Esophagus muscularis mucosa (tissue), 4 donors: ENCODE data around the gene SLC45A1. TPM values are rescaled to one million over a fixed set of nuclear protein-coding genes. Genes with fewer than 3 reads are reported as not detected.
A peak's percentile ranks its signal among the peaks of the same experiment; 100 is the strongest.
"Not testable (repeated sequence)": the region's sequence is repeated elsewhere in the genome, so short reads cannot be mapped to it uniquely, and the experiment has no call there.

Experiments used
- DNase-seq: peaks from one replicate; pipeline ENCODE4 v3.0.0-alpha.2; 2017; ENCODE audit errors: extremely low spot score
- H3K27ac ChIP-seq, 4 donors: fragments of 200-600 bp; sonication (generic); replicated peaks in 1 of 4; 1 replicate in 3 of 4; 2 replicates in 1 of 4; pipeline ENCODE4 v1.5.1; 2016 to 2019; ENCODE audit warnings: mild to moderate bottlenecking in 1 of 4
- H3K27me3 ChIP-seq, 4 donors: fragments of 200-600 bp; sonication (generic); one replicate each; pipeline versions ENCODE4 v1.5.1 to v1.6.0; 2016 to 2019
- H3K36me3 ChIP-seq, 4 donors: fragments of 200-600 bp; sonication (generic); one replicate each; pipeline ENCODE4 v1.5.1; 2016 to 2019
- H3K4me1 ChIP-seq, 4 donors: fragments of 200-600 bp; sonication (generic); one replicate each; pipeline ENCODE4 v1.5.1; 2016 to 2019
- H3K4me3 ChIP-seq, 4 donors: fragments of 200-600 bp; sonication (generic); 1 replicate in 2 of 4; 2 replicates in 2 of 4; pipeline ENCODE4 v1.5.1; 2016 to 2019; ENCODE audit warnings: mild to moderate bottlenecking in 4 of 4, moderate library complexity in 1 of 4
- H3K9me3 ChIP-seq, 4 donors: fragments of 200-600 bp; sonication (generic); 1 replicate in 3 of 4; 2 replicates in 1 of 4; pipeline ENCODE4 v1.5.1; 2016 to 2019
- EP300 ChIP-seq: sonication (generic); formaldehyde crosslinking; IDR thresholded peaks from one replicate; pipeline ENCODE4 v1.6.1; 2017; ENCODE audit warnings: antibody characterized with exemption
- POLR2A ChIP-seq: fragments of 450-650 bp; IDR thresholded peaks from one replicate; pipeline ENCODE4 v1.6.1; 2017; ENCODE audit warnings: antibody characterized with exemption, moderate library complexity, mild to moderate bottlenecking, low read depth
- POLR2AphosphoS5 ChIP-seq, 2 donors: sonication (generic); formaldehyde crosslinking; IDR thresholded peaks; one replicate each; pipeline ENCODE4 v1.6.1; 2017; ENCODE audit warnings: antibody characterized with exemption in 2 of 2
- WGBS: methylation state at CpG from one replicate; pipeline ENCODE4 v1.1.5; 2018; 5-methylcytosine and 5-hydroxymethylcytosine counted together
- intact Hi-C: fragments of 100-400 bp; cut with DNase I; formaldehyde crosslinking; loops from one replicate; pipeline ENCODE4 v1.15.1; 2023
- total RNA-seq, 4 donors: library from RNA; depleted of rRNA; stranded (reverse); fragments of >200 nt; gene quantifications; one replicate each; pipeline versions ENCODE4 v1.1.0 to v1.2.1, GENCODE V29; 2016
- TF ChIP-seq, protein P1 (sequence below), 3 experiments: fragments of 200-600 bp in 2 of 3; fragments of 450-650 bp in 1 of 3; sonication (generic) in 2 of 3; IDR thresholded peaks; one replicate each; pipeline ENCODE4 v1.5.1; 2017 to 2019; ENCODE audit warnings: antibody characterized with exemption in 3 of 3, mild to moderate bottlenecking in 2 of 3, moderate library complexity in 1 of 3

The SLC45A1 gene
- total RNA-seq, 4 donors from 2014 or later, result 6.8 to 17.5 (median 10.7) TPM

DNA sequence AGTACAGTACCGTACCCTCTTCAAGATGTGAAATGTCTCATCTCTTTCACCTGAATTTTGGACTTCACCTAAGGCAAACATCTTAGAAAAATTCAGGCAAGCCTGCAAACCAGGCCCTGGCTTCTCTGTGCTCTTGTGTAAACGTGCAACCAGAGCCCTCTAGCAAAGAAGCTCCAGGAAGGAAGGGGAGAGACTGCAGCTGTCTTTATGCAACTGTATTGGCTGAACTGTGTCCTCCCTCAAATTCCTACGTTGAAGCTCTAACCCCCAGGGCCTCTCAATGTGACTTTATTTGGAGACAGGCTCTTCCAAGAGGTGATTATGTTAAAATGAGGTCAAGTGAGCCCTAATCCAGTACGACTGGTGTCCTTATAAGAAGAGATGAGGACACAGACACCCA, 60.3 kb downstream of the SLC45A1 start:
- Histone ChIP-seq H3K4me1 (peaks cover 91 to 99% (median 98%) of the 10 kb centered on the region in 4 donors), H3K4me3 (peak overlapping the region in 2 of 4 donors; percentile 6 to 28), H3K27ac (peak overlapping the region; percentile 91 to 95 (median 93)), H3K9me3 (no peaks in the 10 kb centered on the region), H3K36me3 (peaks cover 0 to 11% (median 1%) of the 10 kb centered on the region in 4 donors), H3K27me3 (no peaks in the 10 kb centered on the region)
- WGBS, result 21% methylated on average over 4 of the region's 4 CpGs
- intact Hi-C loops, result no loop called here
- TF ChIP-seq POLR2AphosphoS5 (IDR thresholded peaks at IDR 0.05), result peak; percentile 83 to 85
- TF ChIP-seq, protein P1, sequence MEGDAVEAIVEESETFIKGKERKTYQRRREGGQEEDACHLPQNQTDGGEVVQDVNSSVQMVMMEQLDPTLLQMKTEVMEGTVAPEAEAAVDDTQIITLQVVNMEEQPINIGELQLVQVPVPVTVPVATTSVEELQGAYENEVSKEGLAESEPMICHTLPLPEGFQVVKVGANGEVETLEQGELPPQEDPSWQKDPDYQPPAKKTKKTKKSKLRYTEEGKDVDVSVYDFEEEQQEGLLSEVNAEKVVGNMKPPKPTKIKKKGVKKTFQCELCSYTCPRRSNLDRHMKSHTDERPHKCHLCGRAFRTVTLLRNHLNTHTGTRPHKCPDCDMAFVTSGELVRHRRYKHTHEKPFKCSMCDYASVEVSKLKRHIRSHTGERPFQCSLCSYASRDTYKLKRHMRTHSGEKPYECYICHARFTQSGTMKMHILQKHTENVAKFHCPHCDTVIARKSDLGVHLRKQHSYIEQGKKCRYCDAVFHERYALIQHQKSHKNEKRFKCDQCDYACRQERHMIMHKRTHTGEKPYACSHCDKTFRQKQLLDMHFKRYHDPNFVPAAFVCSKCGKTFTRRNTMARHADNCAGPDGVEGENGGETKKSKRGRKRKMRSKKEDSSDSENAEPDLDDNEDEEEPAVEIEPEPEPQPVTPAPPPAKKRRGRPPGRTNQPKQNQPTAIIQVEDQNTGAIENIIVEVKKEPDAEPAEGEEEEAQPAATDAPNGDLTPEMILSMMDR (IDR thresholded peaks at IDR 0.05), result no peak
- TF ChIP-seq EP300, result no peak
- DNase-seq, result no peak

- no peak for DNase-seq
- WGBS, result 44% methylated on average over 10 of the region's 10 CpGs
- no peak overlapping the region for H3K4me3 ChIP-seq
- intact Hi-C loops, result no loop called here
- peak overlapping the region; percentile 91 to 95 (median 93) for H3K27ac ChIP-seq
- peaks cover 0 to 17% (median 3%) of the 10 kb centered on the region in 4 donors for H3K36me3 ChIP-seq
- H3K4me1 ChIP-seq, result peaks cover 91 to 99% (median 98%) of the 10 kb centered on the region in 4 donors
- TF ChIP-seq POLR2AphosphoS5 (IDR thresholded peaks at IDR 0.05) (no peak), EP300 (no peak), POLR2A (no peak)
- TF ChIP-seq, protein P1 (IDR thresholded peaks at IDR 0.05), result no peak
- H3K9me3 ChIP-seq, result no peaks in the 10 kb centered on the region
- H3K27me3 ChIP-seq, result no peaks in the 10 kb centered on the region
Measured at GRCh38 chr1:8378981-8379470, 61.1 kb downstream of the SLC45A1 start.

- H3K9me3 ChIP-seq, result no peaks in the 10 kb centered on the region
- peaks cover 0 to 18% (median 3%) of the 10 kb centered on the region in 4 donors for H3K36me3 ChIP-seq
- no peak overlapping the region for H3K4me3 ChIP-seq
- WGBS, result 85% methylated on average over 11 of the region's 14 CpGs
- no peak for DNase-seq
- TF ChIP-seq POLR2AphosphoS5 (IDR thresholded peaks at IDR 0.05), result no peak
- no peak for TF ChIP-seq POLR2A
- TF ChIP-seq EP300, result no peak
- TF ChIP-seq, protein P1 (IDR thresholded peaks at IDR 0.05), result no peak
- H3K27ac ChIP-seq, result peak overlapping the region; percentile 91 to 95 (median 93)
- H3K4me1 ChIP-seq, result peaks cover 91 to 99% (median 98%) of the 10 kb centered on the region in 4 donors
- no peaks in the 10 kb centered on the region for H3K27me3 ChIP-seq
- intact Hi-C loops, result no loop called here
Measured at GRCh38 chr1:8379513-8380186, 61.7 kb downstream of the SLC45A1 start.

DNA sequence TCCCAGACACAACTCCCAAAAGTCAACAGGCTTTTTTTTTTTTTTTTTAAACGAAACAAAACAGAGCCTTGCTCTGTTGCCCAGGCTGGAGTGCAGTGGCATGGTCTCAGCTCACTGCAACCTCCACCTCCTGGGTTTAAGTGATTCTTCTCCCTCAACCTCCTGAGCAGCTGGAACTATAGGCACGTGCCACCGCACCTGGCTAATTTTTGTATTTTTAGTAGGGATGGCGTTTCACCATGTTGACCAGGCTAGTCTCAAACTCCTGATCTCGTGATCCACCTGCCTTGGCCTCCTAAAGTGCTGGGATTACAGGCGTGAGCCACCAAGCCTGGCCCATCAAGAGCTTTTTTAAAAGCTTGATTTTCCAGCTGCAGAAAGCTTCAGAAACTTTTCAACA, 62.4 kb downstream of the SLC45A1 start:
- Histone ChIP-seq H3K36me3 (peaks cover 0 to 18% (median 3%) of the 10 kb centered on the region in 4 donors), H3K4me1 (peaks cover 92 to 99% (median 98%) of the 10 kb centered on the region in 4 donors), H3K27ac (peak overlapping the region; percentile 91 to 95 (median 93))
- H3K4me3 ChIP-seq, H3K27me3 ChIP-seq, intact Hi-C loops, DNase-seq, H3K9me3 ChIP-seq: not testable (repeated sequence)
- WGBS, result 81% methylated on average over 6 of the region's 6 CpGs

DNA sequence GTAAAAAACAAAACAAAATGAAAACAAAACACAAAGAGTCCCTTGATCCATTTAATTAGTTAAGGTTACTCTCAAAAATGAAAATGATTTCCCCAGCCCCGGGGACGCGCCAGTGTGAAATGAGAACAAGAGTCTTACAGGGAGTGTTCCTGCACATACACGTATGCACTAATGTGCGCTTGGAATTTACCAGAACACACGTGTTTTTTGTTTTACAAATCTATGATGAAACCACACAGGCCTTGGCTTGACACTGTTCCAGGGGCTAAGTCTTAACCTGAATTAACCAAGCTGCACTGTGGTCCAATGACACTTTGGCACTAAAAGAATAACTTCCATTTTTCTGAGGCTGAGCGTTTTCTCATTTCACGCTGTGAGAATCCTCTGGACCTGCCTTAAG, 63.7 kb downstream of the SLC45A1 start:
- Histone ChIP-seq H3K4me3 (no peak overlapping the region), H3K36me3 (peaks cover 0 to 18% (median 3%) of the 10 kb centered on the region in 4 donors), H3K9me3 (no peaks in the 10 kb centered on the region), H3K4me1 (peaks cover 92 to 100% (median 97%) of the 10 kb centered on the region in 4 donors), H3K27me3 (no peaks in the 10 kb centered on the region), H3K27ac (peak overlapping the region; percentile 91 to 95 (median 93))
- no peak for DNase-seq
- intact Hi-C loops, result no loop called here
- WGBS, result 54% methylated on average over 8 of the region's 8 CpGs
- TF ChIP-seq POLR2AphosphoS5 (IDR thresholded peaks at IDR 0.05), result peak; percentile 40 to 49
- TF ChIP-seq POLR2A, result no peak
- TF ChIP-seq, protein P1 (IDR thresholded peaks at IDR 0.05), result no peak
- TF ChIP-seq EP300, result no peak
